HS-5 (cell line): ENCODE measurements around the gene PIK3AP1.
"Not testable (repeated sequence)": the region's sequence is repeated elsewhere in the genome, so short reads cannot be mapped to it uniquely, and the experiment has no call there.

Source experiments
- DNase-seq: peaks from one replicate; pipeline ENCODE4 v3.0.0-alpha.2; 2012; ENCODE audit warnings: low read depth

PIK3AP1 gene

GRCh38 chr10:96578022-96578421, 142.3 kb downstream of the PIK3AP1 start:
- no peak for DNase-seq

DNA sequence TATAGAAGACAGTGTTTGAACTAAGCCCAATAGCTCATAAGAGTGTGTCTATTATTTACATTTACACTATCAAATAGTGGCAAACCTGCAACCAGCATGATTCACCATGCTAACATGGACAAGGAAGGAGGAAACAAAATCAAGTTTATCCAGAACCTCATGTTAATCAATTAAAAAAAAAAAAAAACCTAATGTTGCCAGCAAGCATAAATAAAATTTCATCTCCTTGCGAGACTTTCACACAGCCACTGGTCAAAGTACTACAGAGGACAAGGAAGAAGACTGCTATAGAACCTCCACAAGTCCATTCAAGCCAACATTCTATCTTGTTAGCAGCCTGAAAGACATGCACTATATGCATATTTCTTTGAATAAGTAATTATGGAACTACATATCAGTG, 143.2 kb downstream of the PIK3AP1 start:
- DNase-seq, result no peak

GRCh38 chr10:96576277-96576980, 143.9 kb downstream of the PIK3AP1 start:
- DNase-seq, result no peak

GRCh38 chr10:96574564-96574963, 145.8 kb downstream of the PIK3AP1 start:
- DNase-seq, result not testable (repeated sequence)

DNA sequence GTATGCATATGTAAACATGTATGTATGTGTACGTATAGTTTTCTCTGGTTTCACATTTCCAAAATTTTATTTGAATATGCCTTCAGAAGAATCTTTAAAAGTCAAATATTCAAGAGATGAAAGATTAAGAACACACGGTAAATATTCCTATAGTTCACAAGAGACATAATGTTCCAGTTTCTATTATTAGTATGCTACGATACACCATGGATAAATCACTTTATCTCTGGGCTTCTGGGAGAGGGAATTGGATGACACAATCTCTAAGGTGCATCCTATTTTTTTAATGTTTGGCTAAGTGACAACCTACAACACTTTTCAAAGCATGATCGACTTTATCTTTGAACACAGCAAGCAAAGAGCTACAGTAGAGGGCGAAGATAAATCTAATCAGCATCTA, 147.3 kb downstream of the PIK3AP1 start:
- no peak for DNase-seq

- DNase-seq, result no peak
Observed at GRCh38 chr10:96570983-96571964, 149.0 kb downstream of the PIK3AP1 start.

- no peak for DNase-seq
Observed at GRCh38 chr10:96570511-96570910, 149.8 kb downstream of the PIK3AP1 start.

DNA sequence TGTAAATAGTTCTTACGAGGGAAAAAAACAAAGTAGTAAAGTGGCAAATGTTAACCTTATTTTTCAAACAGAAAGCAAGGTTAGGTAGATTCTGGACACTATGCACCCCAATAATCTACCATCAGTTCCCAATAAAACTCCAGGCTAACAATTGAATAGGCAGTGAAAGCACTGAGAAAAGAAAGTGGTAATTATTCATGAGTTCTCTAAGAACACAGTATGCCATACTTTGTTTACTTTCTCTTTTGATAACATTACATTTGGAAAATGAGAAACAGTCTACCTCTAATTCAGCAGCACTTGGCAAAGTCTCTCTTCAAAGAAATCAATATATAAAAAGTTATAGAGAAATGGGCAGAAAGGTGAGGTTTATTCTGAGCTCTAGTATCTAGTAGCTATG, 151.9 kb downstream of the PIK3AP1 start:
- DNase-seq, result no peak

- no peak for DNase-seq
Observed at GRCh38 chr10:96565774-96566173, 154.5 kb downstream of the PIK3AP1 start.

DNA sequence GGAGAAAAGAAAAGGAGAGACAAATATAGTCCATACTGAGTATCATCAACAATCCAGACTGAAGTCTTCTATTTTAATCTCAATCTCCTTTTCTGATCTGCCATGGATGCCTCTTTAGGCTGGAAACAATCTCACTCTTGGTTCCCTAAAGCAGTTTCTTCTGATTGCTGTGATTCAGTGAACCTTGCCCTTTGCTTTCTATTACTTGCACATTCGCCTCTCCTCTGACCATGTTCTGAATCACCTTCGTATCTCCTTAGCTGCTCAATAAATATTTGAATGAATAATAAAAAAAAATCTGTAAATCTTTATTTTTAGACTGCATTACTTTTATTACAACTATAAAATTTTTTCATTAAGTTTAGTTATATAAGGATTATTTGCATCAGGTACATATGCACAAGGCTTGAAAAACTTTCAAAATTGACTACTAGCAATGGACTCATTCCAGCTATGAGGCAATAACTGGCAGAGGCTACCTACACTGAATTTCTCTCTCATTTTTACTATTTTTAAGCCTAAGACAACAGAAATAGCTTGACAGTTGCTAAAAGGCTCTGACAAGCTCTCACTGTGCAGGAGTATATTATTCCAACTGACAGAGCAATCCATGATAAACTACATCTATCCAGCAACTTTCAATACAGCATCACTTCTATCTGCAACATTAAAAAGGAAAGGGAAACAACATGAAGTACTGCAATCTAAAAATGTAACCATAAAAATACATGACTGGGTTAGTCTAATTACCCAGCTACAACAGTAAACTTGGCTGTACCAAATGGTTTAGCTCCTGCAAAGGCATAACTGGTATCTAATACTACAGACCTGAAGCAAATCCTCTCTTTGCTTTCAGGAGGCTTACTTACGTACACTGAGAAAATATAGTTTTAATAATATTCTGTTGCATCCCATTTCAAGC, 159.1 kb downstream of the PIK3AP1 start:
- DNase-seq, result no peak

- no peak for DNase-seq
Observed at GRCh38 chr10:96560489-96560888, 159.8 kb downstream of the PIK3AP1 start.

GRCh38 chr10:96556003-96556402, 164.3 kb downstream of the PIK3AP1 start:
- no peak for DNase-seq

DNA sequence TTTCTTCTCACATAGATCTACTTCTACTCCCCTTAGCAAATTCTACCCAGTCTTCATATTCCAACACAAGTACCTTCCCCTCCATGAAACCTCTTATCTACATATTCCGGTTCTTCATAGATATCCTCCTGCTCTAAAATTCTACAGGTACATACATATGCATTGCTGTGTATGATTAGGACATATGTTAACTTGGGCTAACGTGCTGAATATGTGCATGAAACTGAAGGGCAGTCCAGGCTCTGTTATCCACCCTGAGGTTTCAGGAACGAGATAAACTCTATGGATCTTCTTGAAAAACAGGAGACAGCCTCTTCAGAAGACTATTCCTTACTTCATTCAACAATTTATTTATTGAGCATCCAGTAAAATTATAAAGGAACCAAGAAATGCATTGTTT, 165.0 kb downstream of the PIK3AP1 start:
- no peak for DNase-seq

- DNase-seq, result no peak
Observed at GRCh38 chr10:96548589-96548988, 171.7 kb downstream of the PIK3AP1 start.

DNA sequence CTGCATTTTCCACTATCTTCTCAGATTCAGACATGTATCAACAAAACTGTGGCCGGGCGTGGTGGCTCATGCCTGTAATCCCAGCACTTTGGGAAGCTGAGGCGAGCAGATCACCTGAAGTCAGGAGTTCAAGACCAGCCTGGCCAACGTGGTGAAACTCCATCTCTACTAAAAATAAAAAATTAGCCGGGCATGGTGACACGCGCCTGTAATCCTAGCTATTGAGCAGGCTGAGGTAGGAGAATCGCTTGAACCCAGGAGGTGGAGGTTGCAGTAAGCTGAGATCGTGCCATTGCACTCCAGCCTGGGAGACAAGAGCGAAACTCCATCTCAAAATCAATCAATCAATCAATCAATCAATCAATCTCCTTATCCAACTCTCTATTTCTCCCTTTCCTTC, 174.8 kb downstream of the PIK3AP1 start:
- not testable (repeated sequence) for DNase-seq
